GM18508 (cell line): Measurements from ENCODE around the gene NUDT22.
"Not testable (repeated sequence)": the region's sequence is repeated elsewhere in the genome, so short reads cannot be mapped to it uniquely, and the experiment has no call there.

Experiments
- ATAC-seq: cut with Tn5 transposase; IDR thresholded peaks from one replicate; pipeline ENCODE4 v1.9.1; 2021; ENCODE audit warnings: moderate number of reproducible peaks; ENCODE audit not compliant: insufficient read depth, unreplicated experiment

Gene NUDT22

GRCh38 chr11:64240435-64241240 is 14.6 kb downstream of the NUDT22 start, which contains the start of gene FKBP2:
FKBP2 (plus strand) TSS chr11:64241095; CDS start chr11:64242388, 1,293 bp downstream.
- peak; percentile 38 for ATAC-seq

GRCh38 chr11:64241241-64241490 is 15.1 kb downstream of the NUDT22 start:
- ATAC-seq, result peak; percentile 34

GRCh38 chr11:64241491-64242374 is 15.7 kb downstream of the NUDT22 start:
- peak; percentile 37 for ATAC-seq

GRCh38 chr11:64243236-64243854 is 17.3 kb downstream of the NUDT22 start:
- no peak for ATAC-seq

GRCh38 chr11:64244107-64244506 is 18.0 kb downstream of the NUDT22 start:
- ATAC-seq, result no peak

- no peak for ATAC-seq
Observed at GRCh38 chr11:64244966-64245365, 18.9 kb downstream of the NUDT22 start.

- no peak for ATAC-seq
Observed at GRCh38 chr11:64245401-64245796, 19.3 kb downstream of the NUDT22 start.

- ATAC-seq, result no peak
Observed at GRCh38 chr11:64245797-64246620, 19.9 kb downstream of the NUDT22 start.

GRCh38 chr11:64246621-64246870 is 20.5 kb downstream of the NUDT22 start:
- ATAC-seq, result not testable (repeated sequence)

GRCh38 chr11:64246871-64247728 is 21.0 kb downstream of the NUDT22 start, which contains the start of gene PPP1R14B:
PPP1R14B (minus strand) TSS chr11:64246943; CDS start chr11:64246673, 270 bp downstream.
- no peak for ATAC-seq

GRCh38 chr11:64247729-64248531 is 21.9 kb downstream of the NUDT22 start:
- no peak for ATAC-seq

- no peak for ATAC-seq
Observed at GRCh38 chr11:64248578-64248977, 22.5 kb downstream of the NUDT22 start.

- ATAC-seq, result no peak
Observed at GRCh38 chr11:64249038-64249437, 23.0 kb downstream of the NUDT22 start.

GRCh38 chr11:64249563-64250414 is 23.7 kb downstream of the NUDT22 start:
- no peak for ATAC-seq

GRCh38 chr11:64250415-64251015 is 24.4 kb downstream of the NUDT22 start:
- ATAC-seq, result no peak

- no peak for ATAC-seq
Observed at GRCh38 chr11:64251016-64251752, 25.1 kb downstream of the NUDT22 start, which contains the start of gene PLCB3. PLCB3 (plus strand) TSS chr11:64251530; CDS start chr11:64251650, 120 bp downstream.

- no peak for ATAC-seq
Observed at GRCh38 chr11:64251753-64252002, 25.6 kb downstream of the NUDT22 start.
